GM23338 (cell line): Measurements from ENCODE around the gene CADPS2. TPM values are rescaled to one million over a fixed set of nuclear protein-coding genes. Genes with fewer than 3 reads are reported as not detected.

Experiments
- ATAC-seq: fragments of 200-7000 bp; cut with Tn5 transposase; 3 replicates; pipeline ENCODE4 v1.9.1; 2020
- DNase-seq: peaks from one replicate; pipeline ENCODE4 v3.0.0-alpha.2; 2015; ENCODE audit warnings: low spot score
- H2AFZ ChIP-seq: fragments of 200-600 bp; sonication (generic); 2 replicates; pipeline ENCODE4 v1.8.0; 2016; ENCODE audit warnings: antibody characterized with exemption, mild to moderate bottlenecking, moderate library complexity
- H3F3A ChIP-seq: fragments of 200-600 bp; sonication (generic); replicated peaks from 2 replicates; pipeline ENCODE4 v1.8.0; 2017; ENCODE audit warnings: antibody characterized with exemption, mixed run types, low read depth
- H3K27ac ChIP-seq: fragments of 200-600 bp; sonication (generic); 2 replicates; pipeline ENCODE4 v1.6.1; 2016; ENCODE audit warnings: low read depth
- H3K27me3 ChIP-seq: fragments of 200-600 bp; sonication (generic); 2 replicates; pipeline ENCODE4 v1.8.0; 2016; ENCODE audit warnings: mild to moderate bottlenecking, mixed run types, moderate library complexity; ENCODE audit not compliant: insufficient read depth
- H3K36me3 ChIP-seq: fragments of 200-600 bp; sonication (generic); 2 replicates; pipeline ENCODE4 v1.8.0; 2016; ENCODE audit warnings: mild to moderate bottlenecking; ENCODE audit not compliant: insufficient read depth
- H3K4me1 ChIP-seq: fragments of 200-600 bp; sonication (generic); 2 replicates; pipeline ENCODE4 v1.8.0; 2016; ENCODE audit warnings: mild to moderate bottlenecking, moderate library complexity; ENCODE audit not compliant: insufficient read depth
- H3K4me2 ChIP-seq: fragments of 200-600 bp; sonication (generic); 2 replicates; pipeline ENCODE4 v1.7.1; 2017; ENCODE audit warnings: mixed run types
- H3K4me3 ChIP-seq: fragments of 200-600 bp; sonication (generic); 2 replicates; pipeline ENCODE4 v1.6.1; 2016; ENCODE audit warnings: mixed run types
- H3K79me2 ChIP-seq: fragments of 200-600 bp; sonication (generic); replicated peaks from 2 replicates; pipeline ENCODE4 v1.8.0; 2017; ENCODE audit warnings: mild to moderate bottlenecking; ENCODE audit not compliant: insufficient read depth
- H3K9me2 ChIP-seq: fragments of 200-600 bp; sonication (generic); 2 replicates; pipeline ENCODE4 v1.8.0; 2017; ENCODE audit not compliant: insufficient read depth
- H4K20me1 ChIP-seq: fragments of 200-600 bp; sonication (generic); replicated peaks from 2 replicates; pipeline ENCODE4 v1.8.0; 2017; ENCODE audit warnings: mild to moderate bottlenecking; ENCODE audit not compliant: insufficient read depth
- H3K27ac Mint-ChIP-seq: 2 replicates; pipeline ENCODE4 v1.8.0; 2020; ENCODE audit warnings: inconsistent platforms, mild to moderate bottlenecking, moderate library complexity, mixed read lengths
- H3K27me3 Mint-ChIP-seq: 3 replicates; pipeline ENCODE4 v1.8.0; 2022; ENCODE audit warnings: low read depth, mild to moderate bottlenecking, moderate library complexity, mixed read lengths, inconsistent platforms; ENCODE audit not compliant: insufficient read depth, poor library complexity
- H3K36me3 Mint-ChIP-seq: 3 replicates; pipeline ENCODE4 v1.8.0; 2021; ENCODE audit warnings: low read depth, mild to moderate bottlenecking, inconsistent platforms, moderate library complexity, mixed read lengths
- H3K4me1 Mint-ChIP-seq: 3 replicates; pipeline ENCODE4 v1.8.0; 2020; ENCODE audit warnings: mild to moderate bottlenecking, inconsistent platforms, mixed read lengths
- H3K4me3 Mint-ChIP-seq: 3 replicates; pipeline ENCODE4 v1.8.0; 2021; ENCODE audit warnings: moderate library complexity, mild to moderate bottlenecking, inconsistent platforms, mixed read lengths
- H3K9me3 Mint-ChIP-seq: 3 replicates; pipeline ENCODE4 v1.8.0; 2020; ENCODE audit warnings: moderate library complexity, mild to moderate bottlenecking, inconsistent platforms, mixed read lengths
- EZH2phosphoT487 ChIP-seq: fragments of 200-600 bp; sonication (generic); IDR thresholded peaks from one replicate; pipeline ENCODE4 v1.8.1; 2018; ENCODE audit warnings: antibody characterized with exemption; ENCODE audit not compliant: unreplicated experiment
- NANOG ChIP-seq: IDR thresholded peaks from 2 replicates; pipeline ENCODE4 v1.6.1; 2016; ENCODE audit warnings: antibody characterized with exemption, borderline replicate concordance
- POLR2AphosphoS5 ChIP-seq: IDR thresholded peaks from 2 replicates; pipeline ENCODE4 v1.6.1; 2016; ENCODE audit warnings: antibody characterized with exemption, low read depth
- REST ChIP-seq: IDR thresholded peaks from one replicate; pipeline ENCODE4 v1.6.1; 2018; ENCODE audit warnings: antibody characterized with exemption; ENCODE audit not compliant: unreplicated experiment
- STAT1 ChIP-seq: IDR thresholded peaks from one replicate; pipeline ENCODE4 v1.6.1; 2016; ENCODE audit warnings: antibody characterized with exemption; ENCODE audit not compliant: unreplicated experiment
- ZNF114 ChIP-seq: fragments of 250-450 bp; sonication (Bioruptor Pico); IDR thresholded peaks from 2 replicates; pipeline ENCODE4 v1.5.0; 2020; ENCODE audit warnings: mild to moderate bottlenecking, moderate library complexity
- ZNF331 ChIP-seq: fragments of 250-450 bp; sonication (Bioruptor Pico); IDR thresholded peaks from 2 replicates; pipeline ENCODE4 v1.5.0; 2020; ENCODE audit warnings: low read depth, mild to moderate bottlenecking, moderate library complexity
- ZNF462 ChIP-seq: fragments of 250-450 bp; sonication (Bioruptor Pico); IDR thresholded peaks from 2 replicates; pipeline ENCODE4 v1.5.0; 2020; ENCODE audit warnings: mild to moderate bottlenecking, moderate library complexity
- polyA plus RNA-seq: library from polyadenylated mRNA; unstranded; fragments of >200 nt; fragmentation: Nextera tagmentation; extraction: Ambion mirVana; gene quantifications from 2 replicates; pipeline ENCODE4 v1.2.1, GENCODE V29; 2016
- total RNA-seq: library from RNA; depleted of rRNA; stranded (reverse); fragments of >200 nt; shearing (Covaris generic); gene quantifications from 2 replicates; pipeline ENCODE4 v1.2.3, GENCODE V29; 2014
- TF ChIP-seq, protein P1 (sequence below): IDR thresholded peaks from 2 replicates; pipeline ENCODE4 v1.6.1; 2016; ENCODE audit warnings: antibody characterized with exemption
- TF ChIP-seq, protein P2 (sequence below), 2 experiments: fragments of 200-600 bp in 1 of 2; sonication (generic) in 1 of 2; conservative IDR thresholded peaks; 2 replicates each; pipeline versions ENCODE4 v1.5.1 to v1.6.1; 2016 to 2017; ENCODE audit warnings: antibody characterized with exemption in 2 of 2, low read depth in 2 of 2, mild to moderate bottlenecking in 2 of 2, moderate library complexity in 1 of 2

CADPS2 gene
- total and polyA plus RNA-seq, 2 experiments from 2014 or later = 16.3 to 36.9 TPM

- TF ChIP-seq REST = no peak
- TF ChIP-seq EZH2phosphoT487 = no peak
- TF ChIP-seq, protein P1, sequence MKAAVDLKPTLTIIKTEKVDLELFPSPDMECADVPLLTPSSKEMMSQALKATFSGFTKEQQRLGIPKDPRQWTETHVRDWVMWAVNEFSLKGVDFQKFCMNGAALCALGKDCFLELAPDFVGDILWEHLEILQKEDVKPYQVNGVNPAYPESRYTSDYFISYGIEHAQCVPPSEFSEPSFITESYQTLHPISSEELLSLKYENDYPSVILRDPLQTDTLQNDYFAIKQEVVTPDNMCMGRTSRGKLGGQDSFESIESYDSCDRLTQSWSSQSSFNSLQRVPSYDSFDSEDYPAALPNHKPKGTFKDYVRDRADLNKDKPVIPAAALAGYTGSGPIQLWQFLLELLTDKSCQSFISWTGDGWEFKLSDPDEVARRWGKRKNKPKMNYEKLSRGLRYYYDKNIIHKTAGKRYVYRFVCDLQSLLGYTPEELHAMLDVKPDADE = no peak
- no peak for TF ChIP-seq POLR2AphosphoS5
- no peak for TF ChIP-seq NANOG
- TF ChIP-seq, protein P2, sequence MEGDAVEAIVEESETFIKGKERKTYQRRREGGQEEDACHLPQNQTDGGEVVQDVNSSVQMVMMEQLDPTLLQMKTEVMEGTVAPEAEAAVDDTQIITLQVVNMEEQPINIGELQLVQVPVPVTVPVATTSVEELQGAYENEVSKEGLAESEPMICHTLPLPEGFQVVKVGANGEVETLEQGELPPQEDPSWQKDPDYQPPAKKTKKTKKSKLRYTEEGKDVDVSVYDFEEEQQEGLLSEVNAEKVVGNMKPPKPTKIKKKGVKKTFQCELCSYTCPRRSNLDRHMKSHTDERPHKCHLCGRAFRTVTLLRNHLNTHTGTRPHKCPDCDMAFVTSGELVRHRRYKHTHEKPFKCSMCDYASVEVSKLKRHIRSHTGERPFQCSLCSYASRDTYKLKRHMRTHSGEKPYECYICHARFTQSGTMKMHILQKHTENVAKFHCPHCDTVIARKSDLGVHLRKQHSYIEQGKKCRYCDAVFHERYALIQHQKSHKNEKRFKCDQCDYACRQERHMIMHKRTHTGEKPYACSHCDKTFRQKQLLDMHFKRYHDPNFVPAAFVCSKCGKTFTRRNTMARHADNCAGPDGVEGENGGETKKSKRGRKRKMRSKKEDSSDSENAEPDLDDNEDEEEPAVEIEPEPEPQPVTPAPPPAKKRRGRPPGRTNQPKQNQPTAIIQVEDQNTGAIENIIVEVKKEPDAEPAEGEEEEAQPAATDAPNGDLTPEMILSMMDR (conservative IDR thresholded peaks at IDR 0.05; ENCODE audit: low read depth in 2 of 2) = no peak
- TF ChIP-seq STAT1 = no peak
- TF ChIP-seq ZNF331 (CRISPR knock-in tag) = no peak
These were observed 38.3 kb downstream of the CADPS2 start (continued) for GRCh38 chr7:122847871-122848473.

DNA sequence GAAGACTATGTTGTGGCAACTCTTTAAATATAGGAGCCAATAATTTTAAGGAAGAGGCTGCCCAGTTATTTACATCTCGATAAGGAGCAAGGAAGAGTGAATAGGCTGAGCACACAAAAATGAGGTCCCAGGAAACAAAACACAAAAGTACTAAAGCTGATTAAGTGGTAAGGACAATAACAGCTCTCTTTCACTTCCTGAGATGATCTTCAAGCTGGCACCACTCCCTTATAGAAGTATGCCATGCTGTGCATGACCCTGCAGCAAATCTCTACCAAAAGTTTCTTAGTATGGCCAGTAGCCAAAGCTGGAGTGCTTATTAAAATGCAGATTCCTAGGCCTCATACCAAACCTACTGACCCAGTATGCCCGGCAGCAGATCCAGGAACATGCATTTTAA is 39.7 kb downstream of the CADPS2 start:
- no peak for ATAC-seq
- Histone ChIP-seq H3K9me2 (0 out of 2 replicates have a peak, but pooled peaks cover 6% of the 10 kb centered on the region), H3K27ac (no peak overlapping the region), H3K4me3 (no peak overlapping the region), H3F3A (no peaks in the 10 kb centered on the region), H2AFZ (no peak overlapping the region), H3K4me1 (peaks cover 18% of the 10 kb centered on the region), H3K4me2 (no peak overlapping the region), H4K20me1 (no peaks in the 10 kb centered on the region), H3K27me3 (no peaks in the 10 kb centered on the region), H3K79me2 (0 out of 2 replicates have a peak, but pooled peaks cover 6% of the 10 kb centered on the region), H3K36me3 (no peaks in the 10 kb centered on the region)
- Mint-ChIP-seq H3K27me3 (no peaks in the 10 kb centered on the region), H3K4me3 (no peak overlapping the region), H3K27ac (no peak overlapping the region), H3K4me1 (peaks cover 22% of the 10 kb centered on the region), H3K9me3 (no peaks in the 10 kb centered on the region), H3K36me3 (peaks cover 9% of the 10 kb centered on the region)
- no peak for DNase-seq
- TF ChIP-seq ZNF331 (CRISPR knock-in tag) (no peak), NANOG (no peak), EZH2phosphoT487 (no peak), ZNF462 (CRISPR knock-in tag) (no peak), ZNF114 (no peak), STAT1 (no peak)
- TF ChIP-seq, protein P1 = no peak
